A673 (cell line): Measurements from ENCODE around the gene RSF1.

Source experiments
- EZH2 ChIP-seq: fragments of 200-600 bp; sonication (generic); IDR thresholded peaks from 2 replicates; pipeline ENCODE4 v1.6.1; 2017; ENCODE audit warnings: borderline replicate concordance, low read depth, mild to moderate bottlenecking, mixed read lengths, antibody characterized with exemption, low read length; ENCODE audit not compliant: poor library complexity, severe bottlenecking
- TF ChIP-seq, protein P1 (sequence below): fragments of 300-800, 200-600 bp; sonication (generic); conservative IDR thresholded peaks from 2 replicates; pipeline ENCODE4 v1.5.1; 2017; ENCODE audit warnings: low read depth, mild to moderate bottlenecking, antibody characterized with exemption, low read length, moderate library complexity, mixed read lengths

DNA sequence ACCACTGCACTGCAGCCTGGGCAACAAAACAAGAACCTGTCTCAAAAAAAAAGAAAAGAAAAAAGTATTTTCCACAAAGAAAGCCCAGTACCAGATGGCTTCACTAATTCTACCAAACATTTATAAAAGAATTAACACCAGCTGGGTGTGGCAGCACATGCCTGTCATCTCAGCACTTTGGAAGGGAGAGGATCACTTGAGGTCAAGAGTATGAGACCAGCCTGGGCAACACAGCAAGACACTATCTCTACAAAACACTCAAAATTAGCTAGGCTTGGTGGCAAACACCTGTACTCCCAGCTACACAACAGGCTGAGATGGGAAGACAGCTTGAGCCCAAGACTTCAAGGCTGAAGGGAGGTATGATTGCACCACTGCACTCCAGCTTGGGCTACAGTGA, 20.1 kb downstream of the RSF1 start:
- TF ChIP-seq, protein P1, sequence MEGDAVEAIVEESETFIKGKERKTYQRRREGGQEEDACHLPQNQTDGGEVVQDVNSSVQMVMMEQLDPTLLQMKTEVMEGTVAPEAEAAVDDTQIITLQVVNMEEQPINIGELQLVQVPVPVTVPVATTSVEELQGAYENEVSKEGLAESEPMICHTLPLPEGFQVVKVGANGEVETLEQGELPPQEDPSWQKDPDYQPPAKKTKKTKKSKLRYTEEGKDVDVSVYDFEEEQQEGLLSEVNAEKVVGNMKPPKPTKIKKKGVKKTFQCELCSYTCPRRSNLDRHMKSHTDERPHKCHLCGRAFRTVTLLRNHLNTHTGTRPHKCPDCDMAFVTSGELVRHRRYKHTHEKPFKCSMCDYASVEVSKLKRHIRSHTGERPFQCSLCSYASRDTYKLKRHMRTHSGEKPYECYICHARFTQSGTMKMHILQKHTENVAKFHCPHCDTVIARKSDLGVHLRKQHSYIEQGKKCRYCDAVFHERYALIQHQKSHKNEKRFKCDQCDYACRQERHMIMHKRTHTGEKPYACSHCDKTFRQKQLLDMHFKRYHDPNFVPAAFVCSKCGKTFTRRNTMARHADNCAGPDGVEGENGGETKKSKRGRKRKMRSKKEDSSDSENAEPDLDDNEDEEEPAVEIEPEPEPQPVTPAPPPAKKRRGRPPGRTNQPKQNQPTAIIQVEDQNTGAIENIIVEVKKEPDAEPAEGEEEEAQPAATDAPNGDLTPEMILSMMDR = no peak
- TF ChIP-seq EZH2 = no peak
